ENCODE results near the gene SLAMF9.

Gene SLAMF9

DNA sequence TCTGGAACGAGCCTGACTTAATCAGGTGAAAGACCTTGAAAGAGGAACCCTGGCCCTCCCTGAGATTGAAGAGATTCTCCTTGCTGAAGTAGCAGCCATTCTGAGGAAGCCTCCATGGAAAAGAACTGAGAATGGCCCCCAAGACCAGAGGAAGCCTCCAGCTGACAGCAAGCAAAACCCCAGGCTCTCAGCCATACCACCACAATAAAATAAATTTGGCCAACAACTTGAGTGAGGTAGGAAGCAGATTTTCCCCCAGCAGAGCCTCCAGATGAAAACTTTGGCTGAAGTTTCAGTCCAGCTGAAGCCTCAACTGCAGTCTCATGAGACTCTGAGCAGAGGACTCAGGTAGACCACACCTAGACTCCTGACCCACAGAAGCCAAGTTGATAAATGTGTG, 34.0 kb upstream of the SLAMF9 start:
- no peaks in the 10 kb centered on the region for H3K36me3 ChIP-seq (ENCODE audit: control insufficient read depth in 2 of 2, insufficient read depth in 2 of 2, low read length in 2 of 2)
- no peaks in the 10 kb centered on the region for H3K9me3 ChIP-seq (ENCODE audit: control insufficient read depth in 2 of 2, low read length in 2 of 2)
- no peak overlapping the region for H3K9ac ChIP-seq (ENCODE audit: low read depth in 1 of 2, low read length in 2 of 2)
- H3K27me3 ChIP-seq (ENCODE audit: control insufficient read depth in 2 of 2, insufficient read depth in 2 of 2, low read length in 2 of 2), result no peaks in the 10 kb centered on the region
- H3K4me3 ChIP-seq (ENCODE audit: low read length in 2 of 2), result no peak overlapping the region
- H3K4me1 ChIP-seq (ENCODE audit: control insufficient read depth in 2 of 2, insufficient read depth in 2 of 2, low read length in 2 of 2), result peaks cover 0 to 6% of the 10 kb centered on the region in 2 donors
- H3K27ac ChIP-seq (ENCODE audit: low read depth in 2 of 2, low read length in 2 of 2), result no peak overlapping the region

GRCh38 chr1:159987186-159987585, 33.1 kb upstream of the SLAMF9 start:
- H3K27me3 ChIP-seq (ENCODE audit: control insufficient read depth in 2 of 2, insufficient read depth in 2 of 2, low read length in 2 of 2), result no peaks in the 10 kb centered on the region
- no peaks in the 10 kb centered on the region for H3K9me3 ChIP-seq (ENCODE audit: control insufficient read depth in 2 of 2, low read length in 2 of 2)
- H3K27ac ChIP-seq (ENCODE audit: low read depth in 2 of 2, low read length in 2 of 2), result no peak overlapping the region
- H3K36me3 ChIP-seq (ENCODE audit: control insufficient read depth in 2 of 2, insufficient read depth in 2 of 2, low read length in 2 of 2), result no peaks in the 10 kb centered on the region
- H3K4me3 ChIP-seq (ENCODE audit: low read length in 2 of 2), result no peak overlapping the region
- H3K9ac ChIP-seq (ENCODE audit: low read depth in 1 of 2, low read length in 2 of 2), result no peak overlapping the region
- H3K4me1 ChIP-seq (ENCODE audit: control insufficient read depth in 2 of 2, insufficient read depth in 2 of 2, low read length in 2 of 2), result peaks cover 0 to 6% of the 10 kb centered on the region in 2 donors

- no peak overlapping the region for H3K27ac ChIP-seq (ENCODE audit: low read depth in 2 of 2, low read length in 2 of 2)
- no peaks in the 10 kb centered on the region for H3K9me3 ChIP-seq (ENCODE audit: control insufficient read depth in 2 of 2, low read length in 2 of 2)
- no peak overlapping the region for H3K9ac ChIP-seq (ENCODE audit: low read depth in 1 of 2, low read length in 2 of 2)
- H3K27me3 ChIP-seq (ENCODE audit: control insufficient read depth in 2 of 2, insufficient read depth in 2 of 2, low read length in 2 of 2), result no peaks in the 10 kb centered on the region
- peaks cover 0 to 4% of the 10 kb centered on the region in 2 donors for H3K4me1 ChIP-seq (ENCODE audit: control insufficient read depth in 2 of 2, insufficient read depth in 2 of 2, low read length in 2 of 2)
- H3K36me3 ChIP-seq (ENCODE audit: control insufficient read depth in 2 of 2, insufficient read depth in 2 of 2, low read length in 2 of 2), result peaks cover 2 to 4% of the 10 kb centered on the region in 2 donors
- no peak overlapping the region for H3K4me3 ChIP-seq (ENCODE audit: low read length in 2 of 2)
Measured at GRCh38 chr1:159986531-159986930, 32.5 kb upstream of the SLAMF9 start.

DNA sequence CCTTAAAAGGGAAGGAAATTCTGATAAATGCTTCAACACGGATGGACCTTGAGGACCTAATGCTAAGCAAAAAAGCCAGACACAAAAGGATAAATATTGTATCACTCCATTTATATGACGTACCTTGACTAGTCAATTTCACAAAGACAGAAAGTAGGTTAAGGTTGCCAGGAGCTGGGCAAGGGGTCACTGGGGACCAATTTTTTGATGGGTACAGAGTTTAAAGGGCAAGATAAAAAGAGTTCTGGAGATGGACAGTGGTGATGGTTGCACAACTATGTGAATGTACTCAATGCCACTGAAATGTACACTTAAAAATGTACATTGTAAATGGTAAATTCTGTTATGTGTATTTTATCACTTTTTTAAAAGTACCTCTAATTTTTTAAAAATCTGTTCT, 32.1 kb upstream of the SLAMF9 start:
- no peak overlapping the region for H3K4me3 ChIP-seq (ENCODE audit: low read length in 2 of 2)
- H3K36me3 ChIP-seq (ENCODE audit: control insufficient read depth in 2 of 2, insufficient read depth in 2 of 2, low read length in 2 of 2), result peaks cover 5 to 8% of the 10 kb centered on the region in 2 donors
- no peak overlapping the region for H3K9ac ChIP-seq (ENCODE audit: low read depth in 1 of 2, low read length in 2 of 2)
- no peaks in the 10 kb centered on the region for H3K9me3 ChIP-seq (ENCODE audit: control insufficient read depth in 2 of 2, low read length in 2 of 2)
- no peaks in the 10 kb centered on the region for H3K27me3 ChIP-seq (ENCODE audit: control insufficient read depth in 2 of 2, insufficient read depth in 2 of 2, low read length in 2 of 2)
- H3K27ac ChIP-seq (ENCODE audit: low read depth in 2 of 2, low read length in 2 of 2), result no peak overlapping the region
- H3K4me1 ChIP-seq (ENCODE audit: control insufficient read depth in 2 of 2, insufficient read depth in 2 of 2, low read length in 2 of 2), result no peaks in the 10 kb centered on the region

GRCh38 chr1:159985473-159985872, 31.4 kb upstream of the SLAMF9 start:
- Histone ChIP-seq H3K4me3 (ENCODE audit: low read length in 2 of 2) (no peak overlapping the region), H3K4me1 (ENCODE audit: control insufficient read depth in 2 of 2, insufficient read depth in 2 of 2, low read length in 2 of 2) (no peaks in the 10 kb centered on the region), H3K36me3 (ENCODE audit: control insufficient read depth in 2 of 2, insufficient read depth in 2 of 2, low read length in 2 of 2) (peaks cover 5 to 8% of the 10 kb centered on the region in 2 donors), H3K9me3 (ENCODE audit: control insufficient read depth in 2 of 2, low read length in 2 of 2) (no peaks in the 10 kb centered on the region), H3K9ac (ENCODE audit: low read depth in 1 of 2, low read length in 2 of 2) (no peak overlapping the region), H3K27me3 (ENCODE audit: control insufficient read depth in 2 of 2, insufficient read depth in 2 of 2, low read length in 2 of 2) (no peaks in the 10 kb centered on the region), H3K27ac (ENCODE audit: low read depth in 2 of 2, low read length in 2 of 2) (no peak overlapping the region)

GRCh38 chr1:159983681-159984080, 29.6 kb upstream of the SLAMF9 start:
- Histone ChIP-seq H3K4me1 (ENCODE audit: control insufficient read depth in 2 of 2, insufficient read depth in 2 of 2, low read length in 2 of 2) (no peaks in the 10 kb centered on the region), H3K9ac (ENCODE audit: low read depth in 1 of 2, low read length in 2 of 2) (no peak overlapping the region), H3K36me3 (ENCODE audit: control insufficient read depth in 2 of 2, insufficient read depth in 2 of 2, low read length in 2 of 2) (peaks cover 5 to 11% of the 10 kb centered on the region in 2 donors), H3K4me3 (ENCODE audit: low read length in 2 of 2) (no peak overlapping the region), H3K9me3 (ENCODE audit: control insufficient read depth in 2 of 2, low read length in 2 of 2) (no peaks in the 10 kb centered on the region), H3K27me3 (ENCODE audit: control insufficient read depth in 2 of 2, insufficient read depth in 2 of 2, low read length in 2 of 2) (no peaks in the 10 kb centered on the region), H3K27ac (ENCODE audit: low read depth in 2 of 2, low read length in 2 of 2) (no peak overlapping the region)

- Histone ChIP-seq H3K27me3 (ENCODE audit: control insufficient read depth in 2 of 2, insufficient read depth in 2 of 2, low read length in 2 of 2) (no peaks in the 10 kb centered on the region), H3K4me1 (ENCODE audit: control insufficient read depth in 2 of 2, insufficient read depth in 2 of 2, low read length in 2 of 2) (no peaks in the 10 kb centered on the region), H3K27ac (ENCODE audit: low read depth in 2 of 2, low read length in 2 of 2) (no peak overlapping the region)
Measured at GRCh38 chr1:159982280-159982679, 28.2 kb upstream of the SLAMF9 start.

DNA sequence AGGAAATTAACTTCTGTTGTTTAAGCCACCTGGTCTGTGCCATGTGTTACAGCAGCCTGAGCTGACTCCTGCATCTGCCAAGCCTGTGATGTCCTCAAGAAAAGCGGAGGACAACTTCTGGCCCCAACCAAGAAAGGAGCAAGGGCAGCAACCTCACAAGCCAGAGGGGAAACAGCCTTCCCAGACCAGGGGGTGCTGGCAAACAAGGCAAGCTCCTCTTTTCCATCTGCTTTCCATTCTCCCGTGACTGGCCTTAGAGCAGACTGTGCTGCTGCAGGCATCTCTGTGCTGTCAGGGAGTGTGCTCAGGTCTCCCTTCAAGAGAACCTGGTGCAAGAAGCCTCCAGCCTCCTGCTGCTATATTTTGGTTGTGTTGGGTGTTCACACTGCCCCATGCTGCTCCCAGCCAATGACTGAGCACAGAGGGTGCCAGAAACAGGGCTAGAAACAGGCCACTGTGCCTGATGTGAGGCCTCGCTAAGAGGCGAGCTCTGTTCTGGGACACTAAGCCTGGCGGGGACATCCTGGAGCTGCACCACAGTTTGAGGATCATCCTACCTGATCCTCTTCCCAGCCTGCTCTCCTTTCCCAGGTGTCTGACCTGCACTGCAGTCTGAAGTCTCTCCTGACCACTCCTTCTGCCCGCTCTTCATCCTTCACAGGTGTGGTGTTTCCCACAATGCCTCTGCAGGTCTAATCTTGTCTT, 27.5 kb upstream of the SLAMF9 start:
- peaks cover 5 to 11% of the 10 kb centered on the region in 2 donors for H3K36me3 ChIP-seq (ENCODE audit: control insufficient read depth in 2 of 2, insufficient read depth in 2 of 2, low read length in 2 of 2)
- no peak overlapping the region for H3K9ac ChIP-seq (ENCODE audit: low read depth in 1 of 2, low read length in 2 of 2)
- no peaks in the 10 kb centered on the region for H3K9me3 ChIP-seq (ENCODE audit: control insufficient read depth in 2 of 2, low read length in 2 of 2)
- no peaks in the 10 kb centered on the region for H3K4me1 ChIP-seq (ENCODE audit: control insufficient read depth in 2 of 2, insufficient read depth in 2 of 2, low read length in 2 of 2)
- no peak overlapping the region for H3K27ac ChIP-seq (ENCODE audit: low read depth in 2 of 2, low read length in 2 of 2)
- no peaks in the 10 kb centered on the region for H3K27me3 ChIP-seq (ENCODE audit: control insufficient read depth in 2 of 2, insufficient read depth in 2 of 2, low read length in 2 of 2)
- H3K4me3 ChIP-seq (ENCODE audit: low read length in 2 of 2), result no peak overlapping the region

More at GRCh38 chr1:159982280-159982679, 28.2 kb upstream of the SLAMF9 start:
- Histone ChIP-seq H3K4me3 (ENCODE audit: low read length in 2 of 2) (no peak overlapping the region), H3K9ac (ENCODE audit: low read depth in 1 of 2, low read length in 2 of 2) (no peak overlapping the region), H3K36me3 (ENCODE audit: control insufficient read depth in 2 of 2, insufficient read depth in 2 of 2, low read length in 2 of 2) (peaks cover 5 to 11% of the 10 kb centered on the region in 2 donors), H3K9me3 (ENCODE audit: control insufficient read depth in 2 of 2, low read length in 2 of 2) (no peaks in the 10 kb centered on the region)

DNA sequence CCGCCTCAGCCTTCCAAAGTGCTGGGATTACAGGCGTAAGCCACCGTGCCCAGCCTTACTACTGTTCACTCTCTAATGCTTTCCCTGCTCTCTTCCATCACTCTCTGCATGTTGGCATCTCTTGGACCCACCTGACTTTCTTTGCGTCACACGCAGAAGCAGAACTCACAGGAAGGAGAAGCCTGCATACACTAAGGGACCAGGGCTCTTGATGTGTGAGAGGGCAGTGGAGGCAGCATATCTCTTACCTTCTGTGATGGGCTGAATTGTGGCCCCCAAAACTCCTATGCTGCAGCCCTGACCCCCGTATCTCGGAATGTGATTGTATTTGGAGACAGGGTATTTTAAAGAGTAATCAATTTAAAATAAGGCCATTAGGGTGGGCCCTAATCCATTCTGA, 26.7 kb upstream of the SLAMF9 start:
- Histone ChIP-seq H3K36me3 (ENCODE audit: control insufficient read depth in 2 of 2, insufficient read depth in 2 of 2, low read length in 2 of 2) (peaks cover 5 to 11% of the 10 kb centered on the region in 2 donors), H3K9me3 (ENCODE audit: control insufficient read depth in 2 of 2, low read length in 2 of 2) (no peaks in the 10 kb centered on the region), H3K27ac (ENCODE audit: low read depth in 2 of 2, low read length in 2 of 2) (no peak overlapping the region), H3K9ac (ENCODE audit: low read depth in 1 of 2, low read length in 2 of 2) (no peak overlapping the region), H3K4me1 (ENCODE audit: control insufficient read depth in 2 of 2, insufficient read depth in 2 of 2, low read length in 2 of 2) (no peaks in the 10 kb centered on the region), H3K4me3 (ENCODE audit: low read length in 2 of 2) (no peak overlapping the region), H3K27me3 (ENCODE audit: control insufficient read depth in 2 of 2, insufficient read depth in 2 of 2, low read length in 2 of 2) (no peaks in the 10 kb centered on the region)

- no peaks in the 10 kb centered on the region for H3K27me3 ChIP-seq (ENCODE audit: control insufficient read depth in 2 of 2, insufficient read depth in 2 of 2, low read length in 2 of 2)
- no peak overlapping the region for H3K27ac ChIP-seq (ENCODE audit: low read depth in 2 of 2, low read length in 2 of 2)
- no peaks in the 10 kb centered on the region for H3K9me3 ChIP-seq (ENCODE audit: control insufficient read depth in 2 of 2, low read length in 2 of 2)
- no peak overlapping the region for H3K9ac ChIP-seq (ENCODE audit: low read depth in 1 of 2, low read length in 2 of 2)
- peaks cover 5 to 11% of the 10 kb centered on the region in 2 donors for H3K36me3 ChIP-seq (ENCODE audit: control insufficient read depth in 2 of 2, insufficient read depth in 2 of 2, low read length in 2 of 2)
- no peak overlapping the region for H3K4me3 ChIP-seq (ENCODE audit: low read length in 2 of 2)
- H3K4me1 ChIP-seq (ENCODE audit: control insufficient read depth in 2 of 2, insufficient read depth in 2 of 2, low read length in 2 of 2), result no peaks in the 10 kb centered on the region
Measured at GRCh38 chr1:159980076-159980475, 26.0 kb upstream of the SLAMF9 start.

Measured in mucosa of rectum (tissue), 2 donors.